K562 (cell line): ENCODE measurements around the gene FANCC.

Experiments
- BHLHE40 ChIP-seq: IDR thresholded peaks from 2 replicates; pipeline ENCODE4 v1.6.1; 2011; ENCODE audit warnings: low read length, improper control_type of control experiment
- CTCF ChIP-seq, 3 experiments: IDR thresholded peaks in 2 of 3; conservative IDR thresholded peaks in 1 of 3; 2 replicates each; pipeline ENCODE4 v1.5.1; 2011 to 2012; ENCODE audit warnings: low read length in 3 of 3, mild to moderate bottlenecking in 3 of 3, control low read depth in 2 of 3, improper control_type of control experiment in 1 of 3, inconsistent platforms in 1 of 3, low read depth in 1 of 3, mixed read lengths in 1 of 3, moderate library complexity in 1 of 3; ENCODE audit not compliant: insufficient read depth in 2 of 3
- EWSR1 ChIP-seq: fragments of 450-650 bp; IDR thresholded peaks from 2 replicates; pipeline ENCODE4 v1.6.1; 2018; ENCODE audit warnings: borderline replicate concordance, mild to moderate bottlenecking, low read depth, moderate library complexity; ENCODE audit not compliant: partially characterized antibody
- JUND ChIP-seq, 2 experiments: IDR thresholded peaks; 2 replicates in 1 of 2; 3 replicates in 1 of 2; pipeline ENCODE4 v1.6.1; 2011; ENCODE audit warnings: borderline replicate concordance in 2 of 2, low read depth in 2 of 2, low read length in 2 of 2, improper control_type of control experiment in 1 of 2, missing biosample characterization in 1 of 2, missing genetic modification characterization in 1 of 2, missing genetic modification reagents in 1 of 2
- POLR2A ChIP-seq: fragments of 450-650 bp; conservative IDR thresholded peaks from 2 replicates; pipeline ENCODE4 v1.6.1; 2016
- POLR2AphosphoS5 ChIP-seq: IDR thresholded peaks from 2 replicates; pipeline ENCODE4 v1.6.1; 2011; ENCODE audit warnings: mild to moderate bottlenecking, low read depth, low read length, moderate library complexity; ENCODE audit not compliant: control insufficient read depth, insufficient read depth
- POLR2B ChIP-seq: fragments of 450-650 bp; IDR thresholded peaks from 2 replicates; pipeline ENCODE4 v1.6.1; 2018; ENCODE audit warnings: low read depth; ENCODE audit not compliant: partially characterized antibody
- TRIM24 ChIP-seq, 2 experiments: fragments of 450-650 bp; IDR thresholded peaks; 2 replicates each; pipeline ENCODE4 v1.6.1; 2016
- ZBTB7A ChIP-seq: IDR thresholded peaks from 2 replicates; pipeline ENCODE4 v1.6.1; 2011; ENCODE audit warnings: low read depth, mild to moderate bottlenecking, low read length, moderate library complexity, borderline replicate concordance; ENCODE audit not compliant: control insufficient read depth
- ZNF274 ChIP-seq: IDR thresholded peaks from 2 replicates; pipeline ENCODE4 v1.6.1; 2011; ENCODE audit warnings: low read depth, mild to moderate bottlenecking, low read length, moderate library complexity, borderline replicate concordance
- ZNF311 ChIP-seq: fragments of 250-450 bp; sonication (Bioruptor Pico); IDR thresholded peaks from 2 replicates; pipeline ENCODE4 v1.4.0; 2020; ENCODE audit warnings: mild to moderate bottlenecking, moderate library complexity
- ZNF354B ChIP-seq: fragments of 250-450 bp; sonication (Bioruptor Pico); IDR thresholded peaks from 2 replicates; pipeline ENCODE4 v1.4.0; 2020

GRCh38 chr9:95327239-95327865 is 9.8 kb upstream of the FANCC start:
- TF ChIP-seq TRIM24 (IDR thresholded peaks at IDR 0.05): no peak
- TF ChIP-seq POLR2AphosphoS5: no peak
- TF ChIP-seq POLR2B: no peak
- TF ChIP-seq EWSR1: no peak
- TF ChIP-seq CTCF (IDR thresholded peaks at IDR 0.05 in 2 of 3, conservative IDR thresholded peaks at IDR 0.05 in 1 of 3; ENCODE audit: insufficient read depth in 2 of 3, low read depth in 1 of 3, low read length in 3 of 3): no peak
- TF ChIP-seq ZBTB7A: no peak
- no peak for TF ChIP-seq ZNF354B (CRISPR knock-in tag)
- TF ChIP-seq ZNF274: no peak
- TF ChIP-seq ZNF311 (CRISPR knock-in tag): no peak
- no peak for TF ChIP-seq POLR2A
- TF ChIP-seq BHLHE40: no peak
- no peak for TF ChIP-seq JUND (IDR thresholded peaks at IDR 0.05; ENCODE audit: borderline replicate concordance, low read depth, low read length)
- no peak for TF ChIP-seq JUND (tag; IDR thresholded peaks at IDR 0.05; ENCODE audit: borderline replicate concordance, low read depth, low read length)
